Amniotic epithelial cell (primary cell): ENCODE results near the gene ATP2B2.

Experiments
- DNase-seq: peaks from one replicate; pipeline ENCODE4 v3.0.0-alpha.2; 2010; ENCODE audit warnings: low read depth

The ATP2B2 gene

DNA sequence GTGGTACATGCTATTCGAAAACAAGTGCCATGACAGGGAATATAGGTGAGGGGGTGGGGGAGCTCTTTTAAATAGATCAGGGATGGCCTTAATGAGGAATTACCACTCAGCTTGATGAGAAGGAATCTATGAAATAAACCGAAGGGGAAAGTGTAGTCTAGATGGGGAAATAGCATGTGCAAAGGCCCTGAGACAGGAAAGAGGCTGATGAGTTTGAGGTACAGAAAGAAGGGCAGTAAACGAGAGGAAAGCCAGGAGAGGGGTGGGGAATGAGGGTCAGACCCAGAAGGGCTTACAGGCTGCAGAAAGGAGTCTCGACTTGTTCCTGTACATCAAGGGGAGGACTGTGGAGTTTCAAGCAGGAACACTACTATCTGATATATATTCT lies 12.2 kb downstream of the ATP2B2 start:
- DNase-seq = no peak

DNA sequence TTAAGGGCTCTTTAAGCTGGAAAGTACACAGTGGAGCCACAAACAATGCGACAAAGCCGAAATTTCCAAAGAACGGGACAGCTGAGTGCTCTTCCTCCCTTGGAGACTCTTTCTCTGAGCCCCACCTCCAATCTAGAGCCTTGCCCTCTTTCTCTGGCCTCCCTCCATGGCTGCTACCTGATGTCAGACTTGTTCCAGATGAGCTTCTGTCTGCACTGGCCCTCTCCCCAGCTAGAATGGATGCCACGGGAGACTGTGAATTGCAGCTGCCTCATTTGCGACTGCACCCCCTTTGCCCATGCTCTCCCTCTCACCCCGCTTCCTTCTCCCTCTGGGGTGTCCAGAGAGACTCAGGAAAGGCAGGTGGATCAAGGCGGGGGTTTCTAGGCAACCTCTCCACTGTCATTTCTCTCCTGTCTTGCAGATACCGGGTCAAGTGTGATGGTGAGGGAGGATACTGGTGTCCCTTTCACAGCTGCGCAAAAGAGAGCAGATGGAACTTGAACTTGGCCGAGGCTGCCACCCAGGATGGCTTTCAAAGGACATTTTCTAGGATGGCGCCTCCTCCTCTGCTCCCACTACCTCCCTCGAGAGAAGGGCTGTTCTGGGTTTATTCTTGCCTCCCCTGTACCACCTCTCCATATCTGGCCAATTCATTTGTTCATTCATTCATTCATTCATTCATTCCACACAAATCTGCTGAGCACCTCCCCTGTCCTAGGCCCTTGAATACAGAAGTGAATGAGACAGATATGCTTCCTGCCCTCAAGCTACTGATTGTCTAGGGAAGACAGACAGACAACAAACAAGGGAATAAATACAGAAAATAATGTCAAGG lies 12.8 kb downstream of the ATP2B2 start:
- no peak for DNase-seq

DNA sequence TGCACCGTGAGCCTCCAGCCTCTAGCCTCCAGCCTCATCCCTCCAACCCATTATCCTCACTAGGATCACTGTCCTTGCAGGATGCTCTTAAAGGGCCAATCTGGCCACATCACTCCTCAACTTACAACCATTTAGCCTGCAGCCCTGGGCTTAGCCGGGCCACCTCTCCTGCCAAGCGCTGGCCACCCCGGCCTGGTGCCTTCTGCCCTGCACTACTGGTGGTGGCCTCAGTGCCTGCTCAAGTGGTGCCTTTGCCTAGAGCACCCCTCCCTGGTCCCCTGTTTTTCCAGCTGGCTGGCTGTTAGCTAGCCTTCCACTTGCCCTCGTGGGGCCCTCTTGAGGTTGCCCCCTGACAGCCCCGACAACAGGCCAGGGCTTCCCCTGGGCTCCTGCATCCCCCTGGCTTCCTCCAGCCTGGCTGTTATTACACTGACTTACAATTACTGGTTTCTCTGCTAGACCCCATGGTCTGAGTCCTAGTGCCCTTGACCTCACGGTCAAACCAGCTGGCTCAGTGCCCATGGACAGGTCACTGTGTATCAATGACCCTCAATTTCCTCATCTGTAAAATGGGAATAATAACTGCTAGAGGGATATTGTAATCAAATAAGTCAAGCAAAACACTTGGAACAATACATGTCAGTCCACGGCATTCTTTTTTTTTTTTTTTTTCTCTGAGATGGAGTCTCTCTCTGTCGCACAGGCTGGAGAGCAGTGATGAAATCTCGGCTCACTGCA lies 15.5 kb downstream of the ATP2B2 start:
- DNase-seq = no peak

DNA sequence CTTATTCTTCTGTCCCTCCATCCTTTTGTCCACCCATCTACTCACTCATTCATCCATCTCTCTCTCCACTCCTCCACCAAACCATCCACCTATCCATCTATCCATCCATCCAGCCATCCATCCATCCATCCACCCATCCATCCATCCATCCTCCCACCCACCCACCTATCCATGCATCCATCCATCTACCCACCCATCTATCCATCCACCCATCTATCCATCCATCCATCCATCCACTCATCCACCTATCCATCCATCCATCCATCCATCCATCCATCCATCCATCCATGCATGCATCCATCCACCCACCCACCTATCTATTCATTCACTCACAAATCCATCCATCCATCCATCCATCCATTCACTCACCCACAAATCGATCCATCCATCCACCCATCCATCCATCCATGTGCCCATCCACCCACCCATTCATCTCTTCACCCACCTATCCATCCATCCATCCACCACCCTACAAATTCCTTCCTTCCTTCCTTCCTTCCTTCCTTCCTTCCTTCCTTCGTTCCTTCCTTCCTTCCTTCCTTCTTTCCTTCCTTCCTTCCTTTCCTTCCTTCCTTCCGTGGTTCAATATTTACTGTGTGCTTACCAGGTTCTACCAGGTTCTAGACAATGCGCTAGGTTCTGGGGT lies 17.3 kb downstream of the ATP2B2 start:
- no peak for DNase-seq

DNA sequence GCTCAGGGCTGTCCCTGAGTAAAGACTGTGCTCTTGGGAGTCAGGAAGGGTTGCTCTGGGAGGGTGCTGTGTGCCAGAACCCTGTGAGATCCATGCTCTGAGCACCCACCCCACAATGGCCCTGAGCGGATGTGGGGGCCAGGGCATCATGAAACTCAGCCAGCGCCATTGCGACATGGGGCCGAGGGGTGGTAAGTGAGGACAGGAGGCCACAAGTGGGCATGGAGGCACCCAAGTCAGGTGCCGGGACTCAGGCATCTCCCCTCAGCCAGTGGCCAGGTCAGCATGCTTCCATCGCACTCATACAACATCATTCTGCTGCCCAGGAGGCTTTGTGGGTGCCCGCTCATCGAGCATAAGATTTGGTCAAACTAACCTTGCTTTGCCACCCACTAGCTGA lies 19.6 kb downstream of the ATP2B2 start:
- no peak for DNase-seq

DNA sequence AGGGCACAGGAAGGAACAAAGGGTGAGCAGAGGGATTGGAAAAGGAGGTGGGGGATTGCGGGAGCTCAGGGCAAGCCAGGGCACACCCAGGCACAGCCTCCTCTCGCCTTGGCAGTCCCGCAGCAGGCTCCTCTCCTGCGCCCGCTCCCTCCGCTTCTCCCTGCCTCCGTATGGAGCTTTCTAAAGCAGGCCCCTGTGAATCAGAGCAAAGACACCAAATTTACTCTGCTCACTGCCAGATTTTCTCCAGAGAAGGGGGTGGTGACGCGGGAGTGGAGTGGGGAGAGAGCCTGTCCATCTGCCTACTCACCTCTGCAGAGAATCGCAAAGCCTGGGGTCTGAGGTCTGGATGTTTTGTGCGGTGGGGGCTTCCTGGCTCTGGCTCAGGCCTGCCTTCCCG lies 20.0 kb downstream of the ATP2B2 start:
- DNase-seq = no peak

DNA sequence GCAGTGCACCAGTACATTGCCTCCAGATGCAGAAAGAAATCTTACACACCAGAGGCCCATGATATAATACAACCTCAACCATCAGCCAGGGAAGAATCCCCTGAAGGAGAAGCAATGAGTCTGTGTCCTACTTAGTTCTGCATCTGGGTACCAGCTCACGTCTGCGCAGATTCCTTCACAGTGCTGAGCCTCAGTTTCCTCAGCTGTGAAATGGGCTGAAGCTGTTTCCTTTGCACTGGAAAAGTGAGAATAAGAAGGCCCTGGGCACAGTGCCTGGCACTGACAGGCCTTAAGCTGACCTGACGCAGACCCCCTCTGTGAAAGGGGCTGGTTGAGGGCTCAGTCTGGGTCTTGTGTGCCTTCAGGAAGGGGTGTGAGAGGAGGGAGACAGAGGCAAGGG lies 20.7 kb downstream of the ATP2B2 start:
- DNase-seq = no peak

DNA sequence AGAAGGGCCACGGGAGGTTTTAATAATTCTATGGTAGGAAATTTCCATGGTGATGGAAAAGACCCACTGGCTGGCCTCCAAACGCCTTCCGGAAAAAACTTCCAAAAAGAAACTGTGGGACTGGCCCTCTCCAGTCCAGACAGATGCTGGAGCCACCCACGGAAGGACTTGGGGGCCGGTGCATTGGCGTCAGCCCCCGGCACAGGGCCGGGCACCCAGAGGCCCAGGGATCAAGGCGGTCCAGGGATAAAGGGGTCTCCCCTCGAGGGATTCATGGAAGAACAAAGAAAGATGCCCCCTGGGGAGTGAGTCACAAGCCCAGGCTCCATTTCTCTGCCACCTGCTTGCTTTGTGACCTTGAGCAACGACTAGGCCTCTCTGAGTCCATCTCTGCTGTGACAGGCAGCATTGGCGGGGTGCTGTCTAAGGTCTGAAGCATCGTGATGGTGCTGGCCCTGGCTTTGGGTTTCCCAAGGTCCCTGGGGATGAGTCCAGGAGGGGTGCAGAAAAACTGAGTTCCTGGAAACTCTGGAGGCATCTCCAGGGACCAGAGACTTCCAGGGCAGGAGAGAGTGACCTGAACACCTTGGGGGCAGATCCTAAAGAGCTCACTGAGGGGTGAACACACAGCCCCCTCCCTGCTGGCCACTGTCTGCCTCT lies 21.6 kb downstream of the ATP2B2 start:
- DNase-seq = no peak

DNA sequence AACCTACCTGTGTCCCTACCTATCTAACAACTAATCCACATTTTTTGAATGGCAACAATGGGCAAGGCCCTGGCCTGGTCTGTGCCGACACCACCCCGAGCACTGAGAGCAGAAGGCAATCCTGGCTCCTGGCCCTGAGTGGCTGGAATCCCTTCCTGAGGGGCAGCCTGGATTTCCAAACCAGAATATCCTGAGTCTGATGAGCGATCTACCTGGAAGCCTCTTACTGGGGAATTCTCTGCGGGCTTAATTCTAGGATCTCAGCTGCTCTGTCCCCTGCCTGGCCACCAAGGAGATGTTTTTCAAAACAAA lies 22.1 kb downstream of the ATP2B2 start:
- no peak for DNase-seq

DNA sequence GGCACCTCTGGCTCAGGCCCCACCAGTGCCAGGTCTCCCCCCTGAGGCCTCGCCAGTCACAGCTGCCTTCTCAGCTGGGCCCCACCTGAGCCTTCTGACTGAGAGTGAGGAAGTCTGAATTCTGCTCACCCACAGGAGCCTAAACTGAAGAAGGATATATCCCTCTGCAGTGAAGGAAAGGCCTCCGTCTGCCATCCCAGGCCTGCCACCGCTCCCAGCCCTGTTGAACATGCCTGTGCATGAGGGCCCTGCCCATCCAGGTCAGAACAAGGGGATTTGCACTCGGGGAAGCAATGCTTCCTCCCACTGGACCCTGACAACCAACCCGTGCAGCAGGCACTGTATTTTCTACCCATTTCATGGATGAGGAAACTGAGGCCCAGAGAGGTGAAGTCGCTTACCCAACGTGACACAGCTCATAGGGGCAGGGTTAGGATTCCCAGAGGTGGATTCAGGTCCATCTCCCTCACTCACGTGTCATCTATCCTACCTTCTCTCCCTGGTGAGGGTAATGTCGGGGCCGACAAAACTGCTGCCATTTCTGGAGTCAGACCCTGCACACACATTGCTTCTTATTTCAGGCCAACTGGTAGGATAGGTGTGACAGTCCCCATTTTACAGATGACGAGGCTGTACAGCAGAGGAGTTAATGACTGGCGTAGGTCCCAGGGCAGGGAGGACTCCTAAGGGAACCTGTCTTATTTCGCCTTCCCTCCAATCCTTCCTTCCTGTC lies 22.6 kb downstream of the ATP2B2 start:
- DNase-seq = no peak

DNA sequence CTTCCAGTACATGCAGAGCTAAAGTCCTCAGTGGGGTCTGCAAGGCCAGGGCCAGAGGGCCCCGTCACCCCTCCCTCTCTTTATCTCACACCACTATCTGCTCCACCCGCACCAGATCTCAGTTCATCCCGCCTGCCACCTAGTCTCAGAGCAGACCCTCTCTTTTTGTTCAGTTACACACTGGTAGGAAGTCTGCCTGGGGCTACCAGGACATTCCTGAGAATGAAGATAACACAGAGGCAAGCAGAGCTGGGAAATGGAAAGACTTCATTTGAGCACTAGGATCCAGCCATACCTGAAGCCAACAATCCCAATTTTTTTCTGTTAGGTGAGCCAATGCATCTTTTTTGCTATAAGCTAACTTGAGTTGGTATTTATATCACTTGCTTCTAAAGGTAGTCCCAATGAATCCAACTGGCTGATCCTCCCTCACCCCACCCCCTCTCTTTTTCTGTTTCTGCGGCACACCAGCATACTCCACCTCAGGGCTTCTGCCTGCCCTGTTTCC lies 24.5 kb downstream of the ATP2B2 start:
- DNase-seq = no peak

DNA sequence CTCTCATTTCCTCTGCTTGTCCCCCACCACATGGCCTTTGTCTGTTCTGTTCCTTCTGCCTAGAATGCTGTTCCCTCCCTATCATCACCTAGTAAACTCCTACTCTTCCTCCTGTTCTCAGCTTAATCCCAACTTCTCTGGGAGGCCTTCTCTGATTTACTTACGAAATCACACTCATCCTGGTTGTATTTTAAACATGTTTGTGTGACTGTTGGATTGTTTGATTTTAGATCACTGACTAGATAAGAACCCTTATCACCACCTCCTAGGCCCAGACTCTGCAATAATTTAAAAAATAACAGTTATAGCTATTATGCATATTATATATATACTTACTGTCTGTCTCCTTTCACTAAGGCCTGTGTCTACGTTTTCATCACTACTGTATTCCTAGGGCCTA lies 26.1 kb downstream of the ATP2B2 start:
- no peak for DNase-seq

DNA sequence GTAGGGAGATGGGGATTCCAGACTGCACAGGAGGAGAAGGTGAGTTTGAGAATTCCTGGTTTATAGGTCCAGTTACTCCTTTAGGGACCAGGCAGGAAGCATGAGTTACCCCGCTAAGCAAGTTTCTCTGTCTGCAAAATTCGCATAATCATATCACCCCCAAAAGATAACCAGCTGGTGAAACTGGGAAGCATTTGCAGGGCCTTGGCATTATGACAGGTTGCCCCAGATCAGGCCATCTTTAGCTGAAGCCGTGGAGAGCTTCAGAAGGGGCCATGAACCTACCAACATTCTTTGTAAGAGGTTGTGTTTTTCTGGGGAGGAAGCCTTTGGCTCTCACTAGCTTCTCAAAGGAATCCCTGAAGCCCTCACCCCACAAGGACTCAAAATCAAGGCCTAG lies 29.4 kb downstream of the ATP2B2 start:
- DNase-seq = no peak

DNA sequence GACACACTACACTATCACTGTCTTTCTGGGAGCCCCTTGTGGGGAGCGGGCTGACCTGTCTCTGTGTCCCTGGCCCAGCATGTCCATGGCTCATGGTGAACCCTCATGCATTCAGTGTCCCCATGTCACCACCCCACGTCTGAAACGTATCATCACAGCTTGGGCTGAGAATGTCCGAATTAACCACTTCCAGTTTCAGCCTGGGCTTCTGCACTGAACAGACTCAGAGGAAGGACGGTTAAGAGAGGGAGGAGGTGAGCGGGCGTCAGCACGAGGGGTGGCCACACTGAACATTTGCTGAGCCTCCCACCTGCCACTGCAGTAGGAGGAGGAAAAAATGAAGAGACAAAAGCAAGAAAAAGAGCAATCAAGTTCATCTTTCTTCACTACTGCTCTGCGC lies 30.5 kb downstream of the ATP2B2 start:
- no peak for DNase-seq

DNA sequence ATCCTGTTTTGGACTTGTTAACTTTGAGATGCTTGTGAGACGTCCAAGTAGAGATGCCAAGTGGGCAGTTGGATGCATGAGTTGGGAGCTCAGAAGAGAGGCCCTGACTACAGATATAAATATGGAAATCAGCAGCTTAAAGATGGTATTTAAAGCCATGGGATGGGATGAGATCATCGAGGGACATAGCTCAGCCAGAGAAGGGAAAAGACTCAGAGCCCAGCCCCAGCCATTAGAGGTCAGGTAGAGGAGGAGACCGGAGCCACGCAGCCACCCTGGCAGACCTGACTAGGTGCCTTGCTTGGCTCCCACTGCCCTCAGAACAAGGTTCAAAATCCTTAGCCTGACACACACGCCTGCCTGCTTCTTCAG lies 31.1 kb downstream of the ATP2B2 start:
- DNase-seq = no peak

DNA sequence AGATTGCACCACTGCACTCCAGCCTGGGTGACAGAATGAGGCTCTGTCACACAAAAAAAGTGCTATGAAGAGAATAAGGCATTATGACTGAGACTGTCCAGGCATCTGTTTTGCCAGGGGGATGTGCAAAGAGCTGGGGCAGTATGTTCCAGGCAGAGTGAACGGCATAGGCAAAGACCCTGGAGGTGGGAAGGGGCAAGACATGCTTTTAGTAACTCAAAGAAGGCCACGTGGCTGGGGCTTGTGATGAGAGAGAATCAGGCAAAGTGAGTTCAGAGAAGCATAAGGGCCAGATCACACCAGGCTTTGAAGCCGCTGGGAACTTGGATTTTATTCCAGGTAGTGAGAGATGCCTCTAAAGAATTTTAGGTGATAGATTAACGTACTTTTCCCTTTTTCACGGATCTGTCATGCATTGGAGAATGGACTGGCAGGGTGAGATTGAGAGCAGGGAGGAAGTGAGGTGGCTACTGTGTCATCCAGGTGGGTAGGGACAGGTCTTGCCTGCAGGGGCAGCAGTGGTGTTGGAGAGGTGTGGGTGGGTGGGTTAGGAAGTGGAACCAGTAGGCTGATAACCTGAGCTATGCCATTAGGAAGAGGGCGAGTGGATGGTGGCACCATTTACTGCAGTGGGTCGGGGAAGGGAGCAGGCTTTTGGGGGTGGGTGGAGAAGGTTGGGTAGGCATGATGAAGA lies 31.7 kb downstream of the ATP2B2 start:
- DNase-seq = no peak

DNA sequence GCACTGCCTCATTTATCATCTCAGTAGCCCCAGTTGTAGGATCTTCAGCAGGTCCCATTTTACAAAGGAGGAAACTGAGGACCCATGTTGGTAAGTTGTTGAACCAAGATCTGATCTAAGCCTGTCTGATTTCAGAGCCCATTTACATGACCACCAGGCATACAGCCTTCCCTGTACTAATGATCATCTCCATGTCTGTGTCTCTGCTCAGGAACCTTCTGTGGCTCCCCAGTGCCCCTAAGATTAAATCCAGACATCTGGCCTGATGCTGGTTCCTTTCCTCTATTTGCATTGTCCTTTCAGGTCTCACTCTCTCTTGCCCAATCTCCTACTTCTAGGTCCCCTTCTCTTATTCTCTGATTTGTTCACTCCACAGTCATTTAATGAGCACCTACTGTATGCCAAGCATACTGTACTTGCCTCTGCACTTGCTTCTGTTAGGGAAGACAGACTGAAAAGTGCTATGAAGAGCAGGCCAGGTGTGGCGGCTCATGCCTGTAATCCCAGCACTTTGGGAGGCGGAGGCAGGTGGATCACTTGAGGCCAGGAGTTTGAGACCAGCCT lies 32.4 kb downstream of the ATP2B2 start:
- DNase-seq = no peak

DNA sequence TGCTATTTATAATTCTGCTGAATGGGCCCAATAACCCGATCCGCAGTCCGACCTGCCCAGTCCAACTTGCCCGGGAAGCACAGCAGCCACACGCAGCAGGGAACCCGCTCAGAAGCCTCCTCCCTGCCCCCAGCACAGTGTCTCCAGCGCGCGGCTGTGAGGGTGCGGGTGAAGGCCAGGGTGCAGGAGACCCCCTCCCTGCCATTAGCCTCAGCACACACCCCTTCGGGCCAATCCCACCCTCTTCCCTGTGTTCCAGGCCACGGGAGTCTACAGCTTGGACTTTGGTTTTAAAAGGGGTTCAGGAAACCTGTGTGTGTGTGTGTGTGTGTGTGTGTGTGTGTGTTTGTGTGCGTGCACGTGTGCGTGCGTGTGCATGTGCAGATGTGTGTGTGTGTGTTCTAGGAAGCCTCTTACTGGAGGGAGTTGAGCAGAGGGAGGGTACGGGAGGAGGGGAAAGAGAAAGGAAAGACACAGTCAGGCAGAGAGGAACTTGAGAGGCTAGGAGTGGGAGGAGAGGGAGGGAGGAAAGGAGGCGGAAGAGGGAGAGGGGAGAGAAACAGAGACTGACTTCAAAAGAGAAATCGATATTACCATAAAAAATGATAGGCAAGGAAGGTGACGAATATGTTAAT lies 34.2 kb downstream of the ATP2B2 start:
- no peak for DNase-seq

DNA sequence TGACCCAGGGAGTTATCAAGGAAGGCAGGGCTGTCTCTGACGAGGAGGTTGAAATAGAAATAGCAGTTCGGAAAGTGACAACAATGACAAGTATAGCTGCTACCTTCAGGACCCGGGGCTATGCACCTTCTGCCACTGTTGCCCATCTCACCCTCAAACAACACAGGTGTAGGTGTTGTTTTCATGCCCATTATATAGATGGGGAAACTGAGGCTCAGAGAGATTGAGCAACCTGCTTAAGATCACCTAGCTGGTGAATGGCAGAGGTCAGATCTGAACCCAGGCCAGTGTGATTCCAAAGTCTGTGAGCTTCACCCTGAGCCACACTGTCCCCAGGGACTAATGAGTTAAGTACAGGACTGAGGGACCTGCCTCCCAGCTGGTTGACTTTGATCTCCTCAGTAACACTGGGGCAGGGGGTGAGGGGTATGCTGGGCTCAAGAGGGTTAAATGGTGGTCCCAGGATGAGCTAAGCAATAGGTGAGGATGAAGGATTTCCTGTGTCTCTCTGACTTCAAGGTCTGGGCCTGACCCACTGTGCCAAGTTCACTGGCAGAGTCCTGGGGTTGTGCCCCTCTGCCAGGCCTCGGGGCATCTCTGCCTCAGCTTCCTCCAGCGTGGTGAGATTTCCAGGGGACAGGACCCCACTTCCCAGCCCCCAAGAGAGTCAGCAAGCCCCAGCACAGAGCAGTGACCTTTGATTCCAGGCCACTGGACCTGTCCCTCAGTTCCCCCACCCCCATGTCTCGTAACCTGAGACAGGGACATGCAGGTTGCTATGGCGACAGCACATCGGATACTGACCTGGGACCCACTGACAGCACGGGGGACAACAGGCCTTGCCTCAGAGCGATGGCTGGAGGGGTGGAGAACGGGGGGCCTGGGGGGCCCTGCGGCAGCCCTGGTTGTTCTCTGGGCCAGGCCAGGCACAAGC lies 35.0 kb downstream of the ATP2B2 start:
- DNase-seq = no peak
